Endothelial cell of umbilical vein (primary cell): ENCODE data around the gene CDX1. TPM values are rescaled to one million over a fixed set of nuclear protein-coding genes. Genes with fewer than 3 reads are reported as not detected.

Source experiments
- BruUV-seq: library from RNA; stranded (reverse); fragments of 400-500 nt; replicated peaks from 2 replicates; lab custom pipeline; 2021; lab: Mats Ljungman, UMichigan
- CTCF ChIA-PET: fragments of 300-600, 350-600 bp; sonication (Branson Sonifier 250); formaldehyde crosslinking; loops from one replicate; lab custom pipeline; 2021; ENCODE audit warnings: antibody characterized with exemption, inconsistent platforms; lab: Charles Lee
- POLR2A ChIA-PET: fragments of 300-600, 350-600 bp; sonication (Branson Sonifier 250); formaldehyde crosslinking; loops from one replicate; lab custom pipeline; 2021; ENCODE audit warnings: antibody characterized with exemption, inconsistent platforms; lab: Charles Lee
- DNase-seq: peaks from one replicate; pipeline ENCODE4 v3.0.0-alpha.2; 2011; ENCODE audit warnings: low read depth, low spot score
- FAIRE-seq: peaks from 2 replicates; lab custom pipeline; 2011; peaks lifted over from hg19 to GRCh38; lab: Jason Lieb, UNC
- H2AFZ ChIP-seq: 2 replicates; pipeline ENCODE4 v1.6.0; 2012; ENCODE audit warnings: low read depth, low read length, control low read depth, inconsistent platforms
- H3K27ac ChIP-seq: 2 replicates; pipeline ENCODE4 v1.5.1; 2011; ENCODE audit warnings: low read depth, mild to moderate bottlenecking, control low read depth, low read length, moderate library complexity; ENCODE audit not compliant: insufficient read depth
- H3K27me3 ChIP-seq, 2 experiments: 2 replicates each; pipeline versions ENCODE4 v1.6.0 to v1.6.1; 2011; ENCODE audit warnings: low read length in 2 of 2, mixed read lengths in 1 of 2; ENCODE audit not compliant: control insufficient read depth in 2 of 2, insufficient read depth in 2 of 2
- H3K36me3 ChIP-seq, 2 experiments: 2 replicates in 1 of 2; 3 replicates in 1 of 2; pipeline ENCODE4 v1.5.1; 2011; ENCODE audit warnings: low read length in 2 of 2, mild to moderate bottlenecking in 1 of 2, moderate library complexity in 1 of 2; ENCODE audit not compliant: control insufficient read depth in 2 of 2, insufficient read depth in 2 of 2; ENCODE audit errors: extremely low read depth in 1 of 2
- H3K4me1 ChIP-seq: 3 replicates; pipeline ENCODE4 v1.5.1; 2011; ENCODE audit warnings: mild to moderate bottlenecking, low read length; ENCODE audit not compliant: control insufficient read depth, insufficient read depth; ENCODE audit errors: extremely low read depth
- H3K4me2 ChIP-seq: 2 replicates; pipeline ENCODE4 v1.6.1; 2011; ENCODE audit warnings: low read length, control low read depth, mixed read lengths; ENCODE audit not compliant: insufficient read depth
- H3K4me3 ChIP-seq, 3 experiments: fragments of 200-600 bp in 1 of 3; sonication (generic), shearing (Covaris generic) in 1 of 3; replicated peaks in 1 of 3; 2 replicates each; pipeline ENCODE4 v1.5.1; 2011 to 2016; ENCODE audit warnings: control low read depth in 3 of 3, low read length in 3 of 3, mild to moderate bottlenecking in 2 of 3, inconsistent platforms in 1 of 3, low read depth in 1 of 3, moderate library complexity in 1 of 3; ENCODE audit not compliant: insufficient read depth in 1 of 3
- H3K79me2 ChIP-seq: 2 replicates; pipeline ENCODE4 v1.6.0; 2012; ENCODE audit warnings: low read length, inconsistent platforms; ENCODE audit not compliant: control insufficient read depth, insufficient read depth
- H3K9ac ChIP-seq: replicated peaks from 2 replicates; pipeline ENCODE3; 2011; ENCODE audit warnings: low read length, control low read depth; ENCODE audit not compliant: insufficient read depth; ENCODE audit errors: extremely low read depth
- H3K9me1 ChIP-seq: replicated peaks from 3 replicates; pipeline ENCODE4 v1.6.0; 2011; ENCODE audit warnings: mild to moderate bottlenecking, low read length; ENCODE audit not compliant: control insufficient read depth, insufficient read depth; ENCODE audit errors: extremely low read depth
- H3K9me3 ChIP-seq: replicated peaks from 2 replicates; pipeline ENCODE4 v1.5.1; 2012; ENCODE audit warnings: low read length, inconsistent platforms; ENCODE audit not compliant: control insufficient read depth, insufficient read depth
- H4K20me1 ChIP-seq: replicated peaks from 2 replicates; pipeline ENCODE3; 2011; ENCODE audit warnings: mild to moderate bottlenecking, low read length; ENCODE audit not compliant: control insufficient read depth, insufficient read depth; ENCODE audit errors: extremely low read depth
- CTCF ChIP-seq, 2 donors: IDR thresholded peaks; 1 replicate in 1 of 2; 2 replicates in 1 of 2; pipeline ENCODE4 v1.5.1; 2011; ENCODE audit warnings: low read length in 2 of 2, mild to moderate bottlenecking in 2 of 2, moderate library complexity in 2 of 2, control low read depth in 1 of 2, inconsistent platforms in 1 of 2, low read depth in 1 of 2; ENCODE audit not compliant: insufficient read depth in 1 of 2; ENCODE audit errors: extremely low read depth in 1 of 2
- EZH2 ChIP-seq: IDR thresholded peaks from 2 replicates; pipeline ENCODE4 v1.6.1; 2012; ENCODE audit warnings: borderline replicate concordance, low read depth, mild to moderate bottlenecking, moderate library complexity, low read length, inconsistent platforms; ENCODE audit not compliant: severe bottlenecking
- FOS ChIP-seq: IDR thresholded peaks from 2 replicates; pipeline ENCODE4 v1.6.1; 2011; ENCODE audit warnings: mild to moderate bottlenecking, low read length, moderate library complexity, borderline replicate concordance; ENCODE audit not compliant: insufficient read depth
- GATA2 ChIP-seq: IDR thresholded peaks from 2 replicates; pipeline ENCODE4 v1.7.0; 2011; ENCODE audit warnings: low read depth, mild to moderate bottlenecking, moderate library complexity, mixed read lengths, low read length; ENCODE audit not compliant: insufficient read length, insufficient read depth
- JUN ChIP-seq: IDR thresholded peaks from 2 replicates; pipeline ENCODE4 v1.6.1; 2011; ENCODE audit warnings: borderline replicate concordance, low read depth; ENCODE audit not compliant: insufficient read length, insufficient read depth
- MAX ChIP-seq: IDR thresholded peaks from 2 replicates; pipeline ENCODE4 v1.6.1; 2011; ENCODE audit not compliant: insufficient read depth, insufficient read length
- MYC ChIP-seq: IDR thresholded peaks from one replicate; pipeline ENCODE4 v1.6.1; 2011; ENCODE audit warnings: mild to moderate bottlenecking, low read depth, low read length
- POLR2A ChIP-seq: IDR thresholded peaks from 2 replicates; pipeline ENCODE4 v1.6.1; 2012; ENCODE audit warnings: low read depth, mild to moderate bottlenecking, control low read depth, low read length
- POLR2AphosphoS5 ChIP-seq: IDR thresholded peaks from 2 replicates; pipeline ENCODE4 v1.6.1; 2012; ENCODE audit warnings: low read depth, mild to moderate bottlenecking, control low read depth, low read length, moderate library complexity; ENCODE audit not compliant: insufficient read depth
- dilution Hi-C: fragments of 300-500 bp; cut with MboI; formaldehyde crosslinking; loops from one replicate; pipeline ENCODE4 v1.15.0; 2019; ENCODE audit warnings: low sequenced_read_pairs; ENCODE audit not compliant: extremely low pct_ligation_motif_present
- intact Hi-C: fragments of 100-400 bp; cut with micrococcal nuclease; formaldehyde crosslinking; loops from one replicate; pipeline ENCODE4 v1.10.0; 2022
- polyA plus RNA-seq, 4 experiments: library from polyadenylated mRNA; depleted of rRNA in 3 of 4; stranded (reverse) in 3 of 4; unstranded in 1 of 4; fragments of >200 nt; gene quantifications; 2 replicates each; pipeline versions ENCODE4 v1.2.1 to v1.2.3, GENCODE V29; 2011 to 2012; ENCODE audit warnings: missing spikeins in 1 of 4
- total RNA-seq: library from RNA; stranded (reverse); gene quantifications from 2 replicates; pipeline ENCODE4 v1.2.3, GENCODE V29; 2021

CDX1 gene
- total and polyA plus RNA-seq, 2 donors (not counting 3 experiments of a cell fraction or from before 2014, with no cell fraction given): not detected

GRCh38 chr5:150178262-150178661 is 11.7 kb downstream of the CDX1 start:
- Histone ChIP-seq H2AFZ (no peak overlapping the region), H3K4me3 (no peak overlapping the region), H3K9me1 (no peaks in the 10 kb centered on the region), H3K9me3 (no peaks in the 10 kb centered on the region), H3K4me2 (no peak overlapping the region), H3K27ac (no peak overlapping the region), H3K27me3 (peaks cover 6 to 9% of the 10 kb centered on the region in 2 experiments), H3K4me1 (no peaks in the 10 kb centered on the region), H3K9ac (no peak overlapping the region), H3K79me2 (no peaks in the 10 kb centered on the region), H4K20me1 (no peaks in the 10 kb centered on the region), H3K36me3 (no peaks in the 10 kb centered on the region)
- POLR2A ChIA-PET: no interaction called here
- TF ChIP-seq EZH2: no peak
- TF ChIP-seq GATA2: no peak
- no peak for TF ChIP-seq POLR2AphosphoS5
- no peak for TF ChIP-seq MAX
- no peak for TF ChIP-seq POLR2A
- no peak for TF ChIP-seq FOS
- no peak for TF ChIP-seq CTCF (IDR thresholded peaks at IDR 0.05; ENCODE audit: extremely low read depth in 1 of 2, insufficient read depth in 1 of 2, low read depth in 1 of 2, low read length in 2 of 2)
- no peak for TF ChIP-seq MYC
- TF ChIP-seq JUN: no peak
- intact Hi-C loops (no loop called here), dilution Hi-C loops (no loop called here)
- DNase-seq (no peak), FAIRE-seq (no peak)
- CTCF ChIA-PET: interaction anchor here (1.3 to 2.0 kb wide), 2 partner anchors 21 to 40 kb away, joined by 3 to 5 read pairs; no protein-coding TSS in a partner anchor
- BruUV-seq: no TSS peak
